Neural cell (in vitro differentiated cells): ENCODE data around the gene AURKA. TPM values are rescaled to one million over a fixed set of nuclear protein-coding genes. Genes with fewer than 3 reads are reported as not detected.

Experiments used
- H2AFZ ChIP-seq: fragments of 200-600, 300-800 bp; sonication (generic), shearing (Covaris generic); 2 replicates; pipeline ENCODE4 v1.6.0; 2014; ENCODE audit warnings: low read depth, mild to moderate bottlenecking, antibody characterized with exemption, low read length, moderate library complexity
- H3F3A ChIP-seq: fragments of 200-600 bp; shearing (Covaris generic); 2 replicates; pipeline ENCODE4 v1.6.1; 2016; ENCODE audit warnings: mild to moderate bottlenecking, moderate library complexity, mixed read lengths, antibody characterized with exemption, low read length; ENCODE audit not compliant: insufficient read depth, poor library complexity, severe bottlenecking
- H3K27ac ChIP-seq: fragments of 200-600, 300-800 bp; sonication (generic), shearing (Covaris generic); 2 replicates; pipeline ENCODE4 v1.5.1; 2014; ENCODE audit warnings: mild to moderate bottlenecking, low read length, moderate library complexity
- H3K27me3 ChIP-seq: fragments of 300-800, 200-600 bp; sonication (generic), shearing (Covaris generic); 2 replicates; pipeline ENCODE4 v1.6.0; 2014; ENCODE audit warnings: mild to moderate bottlenecking, low read depth, low read length, moderate library complexity; ENCODE audit not compliant: insufficient read depth
- H3K36me3 ChIP-seq: fragments of 300-800, 200-600 bp; sonication (generic), shearing (Covaris generic); 2 replicates; pipeline ENCODE4 v1.5.1; 2014; ENCODE audit warnings: mild to moderate bottlenecking, antibody characterized with exemption, low read length, moderate library complexity; ENCODE audit not compliant: insufficient read depth
- H3K4me2 ChIP-seq: fragments of 300-800, 200-600 bp; sonication (generic), shearing (Covaris generic); 2 replicates; pipeline ENCODE4 v1.6.0; 2014; ENCODE audit warnings: mild to moderate bottlenecking, low read length
- H3K4me3 ChIP-seq: fragments of 300-800, 200-600 bp; sonication (generic), shearing (Covaris generic); 2 replicates; pipeline ENCODE4 v1.5.1; 2014; ENCODE audit warnings: mild to moderate bottlenecking, low read length, moderate library complexity
- H3K79me2 ChIP-seq: fragments of 200-600 bp; shearing (Covaris generic); replicated peaks from 2 replicates; pipeline ENCODE4 v1.6.0; 2014; ENCODE audit warnings: mild to moderate bottlenecking, low read length, moderate library complexity; ENCODE audit not compliant: insufficient read depth
- H3K9ac ChIP-seq: fragments of 300-800, 200-600 bp; sonication (generic), shearing (Covaris generic); 2 replicates; pipeline ENCODE4 v1.6.1; 2016; ENCODE audit warnings: mild to moderate bottlenecking, low read length, mixed read lengths
- H3K9me2 ChIP-seq: fragments of 200-600 bp; shearing (Covaris generic); 2 replicates; pipeline ENCODE4 v1.6.1; 2016; ENCODE audit warnings: mild to moderate bottlenecking, low read length, mixed read lengths; ENCODE audit not compliant: insufficient read depth
- H3K9me3 ChIP-seq: fragments of 200-600, 300-800 bp; sonication (generic), shearing (Covaris generic); 2 replicates; pipeline ENCODE4 v1.6.1; 2016; ENCODE audit warnings: mild to moderate bottlenecking, mixed run types, low read length, moderate library complexity, mixed read lengths
- H4K20me1 ChIP-seq: fragments of 200-600 bp; shearing (Covaris generic); 2 replicates; pipeline ENCODE4 v1.6.1; 2016; ENCODE audit warnings: mild to moderate bottlenecking, mixed run types; ENCODE audit not compliant: insufficient read depth
- CTCF ChIP-seq: fragments of 450-650 bp; IDR thresholded peaks from 2 replicates; pipeline ENCODE4 v1.5.1; 2014; ENCODE audit warnings: antibody characterized with exemption, mild to moderate bottlenecking, moderate library complexity; ENCODE audit not compliant: poor library complexity, severe bottlenecking
- EP300 ChIP-seq: fragments of 450-650 bp; conservative IDR thresholded peaks from 2 replicates; pipeline ENCODE4 v1.6.1; 2014; ENCODE audit warnings: antibody characterized with exemption, mild to moderate bottlenecking, moderate library complexity; ENCODE audit not compliant: poor library complexity, severe bottlenecking
- EZH2 ChIP-seq: fragments of 200-600, 300-800 bp; shearing (Covaris generic), sonication (generic); IDR thresholded peaks from 2 replicates; pipeline ENCODE4 v1.6.1; 2014; ENCODE audit warnings: antibody characterized with exemption, low read length, borderline replicate concordance, mild to moderate bottlenecking; ENCODE audit not compliant: insufficient read depth, poor library complexity, severe bottlenecking
- MXI1 ChIP-seq: fragments of 450-650 bp; conservative IDR thresholded peaks from 2 replicates; pipeline ENCODE4 v1.6.1; 2014; ENCODE audit warnings: antibody characterized with exemption, mild to moderate bottlenecking; ENCODE audit not compliant: poor library complexity, severe bottlenecking
- POLR2AphosphoS5 ChIP-seq: IDR thresholded peaks from 2 replicates; pipeline ENCODE4 v1.6.1; 2012
- RAD21 ChIP-seq: fragments of 450-650 bp; conservative IDR thresholded peaks from 2 replicates; pipeline ENCODE4 v1.6.1; 2014; ENCODE audit warnings: antibody characterized with exemption, mild to moderate bottlenecking, moderate library complexity
- SMC3 ChIP-seq: fragments of 450-650 bp; conservative IDR thresholded peaks from 2 replicates; pipeline ENCODE4 v1.6.1; 2014; ENCODE audit warnings: antibody characterized with exemption, mild to moderate bottlenecking, moderate library complexity; ENCODE audit not compliant: poor library complexity
- TAF1 ChIP-seq: IDR thresholded peaks from 2 replicates; pipeline ENCODE4 v1.6.1; 2012; ENCODE audit warnings: low read depth
- polyA plus RNA-seq: library from polyadenylated mRNA; depleted of rRNA; stranded (reverse); fragments of >200 nt; gene quantifications from 2 replicates; pipeline ENCODE4 v1.2.3, GENCODE V29; 2014
- TF ChIP-seq, protein P1 (sequence below): IDR thresholded peaks from 2 replicates; pipeline ENCODE4 v1.6.1; 2012; ENCODE audit warnings: borderline replicate concordance

The AURKA gene
- polyA plus RNA-seq, 1 donor from 2014 or later = 2.5 TPM

GRCh38 chr20:56437196-56437960, 45.4 kb upstream of the AURKA start:
- Histone ChIP-seq H4K20me1 (no peaks in the 10 kb centered on the region), H3K9ac (no peak overlapping the region), H3K9me2 (no peaks in the 10 kb centered on the region), H3K9me3 (no peaks in the 10 kb centered on the region), H3K4me3 (no peak overlapping the region), H2AFZ (no peak overlapping the region), H3K79me2 (no peaks in the 10 kb centered on the region), H3K4me2 (no peak overlapping the region), H3K27me3 (no peaks in the 10 kb centered on the region), H3K27ac (no peak overlapping the region), H3F3A (no peaks in the 10 kb centered on the region), H3K36me3 (no peaks in the 10 kb centered on the region)
- TF ChIP-seq EZH2 (no peak), TAF1 (no peak), CTCF (no peak), SMC3 (no peak), POLR2AphosphoS5 (no peak), EP300 (no peak), MXI1 (no peak), RAD21 (no peak)
- TF ChIP-seq, protein P1, sequence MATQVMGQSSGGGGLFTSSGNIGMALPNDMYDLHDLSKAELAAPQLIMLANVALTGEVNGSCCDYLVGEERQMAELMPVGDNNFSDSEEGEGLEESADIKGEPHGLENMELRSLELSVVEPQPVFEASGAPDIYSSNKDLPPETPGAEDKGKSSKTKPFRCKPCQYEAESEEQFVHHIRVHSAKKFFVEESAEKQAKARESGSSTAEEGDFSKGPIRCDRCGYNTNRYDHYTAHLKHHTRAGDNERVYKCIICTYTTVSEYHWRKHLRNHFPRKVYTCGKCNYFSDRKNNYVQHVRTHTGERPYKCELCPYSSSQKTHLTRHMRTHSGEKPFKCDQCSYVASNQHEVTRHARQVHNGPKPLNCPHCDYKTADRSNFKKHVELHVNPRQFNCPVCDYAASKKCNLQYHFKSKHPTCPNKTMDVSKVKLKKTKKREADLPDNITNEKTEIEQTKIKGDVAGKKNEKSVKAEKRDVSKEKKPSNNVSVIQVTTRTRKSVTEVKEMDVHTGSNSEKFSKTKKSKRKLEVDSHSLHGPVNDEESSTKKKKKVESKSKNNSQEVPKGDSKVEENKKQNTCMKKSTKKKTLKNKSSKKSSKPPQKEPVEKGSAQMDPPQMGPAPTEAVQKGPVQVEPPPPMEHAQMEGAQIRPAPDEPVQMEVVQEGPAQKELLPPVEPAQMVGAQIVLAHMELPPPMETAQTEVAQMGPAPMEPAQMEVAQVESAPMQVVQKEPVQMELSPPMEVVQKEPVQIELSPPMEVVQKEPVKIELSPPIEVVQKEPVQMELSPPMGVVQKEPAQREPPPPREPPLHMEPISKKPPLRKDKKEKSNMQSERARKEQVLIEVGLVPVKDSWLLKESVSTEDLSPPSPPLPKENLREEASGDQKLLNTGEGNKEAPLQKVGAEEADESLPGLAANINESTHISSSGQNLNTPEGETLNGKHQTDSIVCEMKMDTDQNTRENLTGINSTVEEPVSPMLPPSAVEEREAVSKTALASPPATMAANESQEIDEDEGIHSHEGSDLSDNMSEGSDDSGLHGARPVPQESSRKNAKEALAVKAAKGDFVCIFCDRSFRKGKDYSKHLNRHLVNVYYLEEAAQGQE = no peak

- Histone ChIP-seq H3K4me3 (no peak overlapping the region), H2AFZ (no peak overlapping the region), H3K4me2 (no peak overlapping the region), H4K20me1 (no peaks in the 10 kb centered on the region), H3K9ac (no peak overlapping the region), H3K36me3 (no peaks in the 10 kb centered on the region), H3F3A (no peaks in the 10 kb centered on the region), H3K9me2 (no peaks in the 10 kb centered on the region), H3K9me3 (no peaks in the 10 kb centered on the region), H3K79me2 (no peaks in the 10 kb centered on the region), H3K27me3 (no peaks in the 10 kb centered on the region), H3K27ac (no peak overlapping the region)
- no peak for TF ChIP-seq EZH2
- TF ChIP-seq MXI1 = no peak
- TF ChIP-seq, protein P1 = no peak
- TF ChIP-seq TAF1 = no peak
- no peak for TF ChIP-seq EP300
- no peak for TF ChIP-seq RAD21
- no peak for TF ChIP-seq POLR2AphosphoS5
- no peak for TF ChIP-seq SMC3
- no peak for TF ChIP-seq CTCF
Measured at GRCh38 chr20:56433880-56434255, 41.9 kb upstream of the AURKA start.
